ENCODE data around the gene GCG.

Gene GCG

GRCh38 chr2:162166174-162166573 lies 14.1 kb upstream of the GCG start:
- no peak overlapping the region for H3K27ac ChIP-seq
- no peaks in the 10 kb centered on the region for H3K9me3 ChIP-seq
- no peaks in the 10 kb centered on the region for H3K4me1 ChIP-seq (ENCODE audit: control insufficient read depth in 1 of 2, insufficient read depth in 1 of 2, low read depth in 1 of 2, low read length in 1 of 2)
- no peak overlapping the region for H3K4me3 ChIP-seq (ENCODE audit: low read depth in 1 of 2, low read length in 1 of 2)
- no peaks in the 10 kb centered on the region for H3K36me3 ChIP-seq
- TF ChIP-seq, protein P1, sequence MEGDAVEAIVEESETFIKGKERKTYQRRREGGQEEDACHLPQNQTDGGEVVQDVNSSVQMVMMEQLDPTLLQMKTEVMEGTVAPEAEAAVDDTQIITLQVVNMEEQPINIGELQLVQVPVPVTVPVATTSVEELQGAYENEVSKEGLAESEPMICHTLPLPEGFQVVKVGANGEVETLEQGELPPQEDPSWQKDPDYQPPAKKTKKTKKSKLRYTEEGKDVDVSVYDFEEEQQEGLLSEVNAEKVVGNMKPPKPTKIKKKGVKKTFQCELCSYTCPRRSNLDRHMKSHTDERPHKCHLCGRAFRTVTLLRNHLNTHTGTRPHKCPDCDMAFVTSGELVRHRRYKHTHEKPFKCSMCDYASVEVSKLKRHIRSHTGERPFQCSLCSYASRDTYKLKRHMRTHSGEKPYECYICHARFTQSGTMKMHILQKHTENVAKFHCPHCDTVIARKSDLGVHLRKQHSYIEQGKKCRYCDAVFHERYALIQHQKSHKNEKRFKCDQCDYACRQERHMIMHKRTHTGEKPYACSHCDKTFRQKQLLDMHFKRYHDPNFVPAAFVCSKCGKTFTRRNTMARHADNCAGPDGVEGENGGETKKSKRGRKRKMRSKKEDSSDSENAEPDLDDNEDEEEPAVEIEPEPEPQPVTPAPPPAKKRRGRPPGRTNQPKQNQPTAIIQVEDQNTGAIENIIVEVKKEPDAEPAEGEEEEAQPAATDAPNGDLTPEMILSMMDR (IDR thresholded peaks at IDR 0.05) = no peak
- peaks cover 4% of the 10 kb centered on the region for H3K27me3 ChIP-seq

GRCh38 chr2:162164802-162165201 lies 12.8 kb upstream of the GCG start:
- H3K9me3 ChIP-seq = no peaks in the 10 kb centered on the region
- no peaks in the 10 kb centered on the region for H3K4me1 ChIP-seq (ENCODE audit: control insufficient read depth in 1 of 2, insufficient read depth in 1 of 2, low read depth in 1 of 2, low read length in 1 of 2)
- no peaks in the 10 kb centered on the region for H3K27me3 ChIP-seq
- no peak overlapping the region for H3K4me3 ChIP-seq (ENCODE audit: low read depth in 1 of 2, low read length in 1 of 2)
- no peaks in the 10 kb centered on the region for H3K36me3 ChIP-seq
- no peak overlapping the region for H3K27ac ChIP-seq
- TF ChIP-seq, protein P1 (IDR thresholded peaks at IDR 0.05) = no peak

DNA sequence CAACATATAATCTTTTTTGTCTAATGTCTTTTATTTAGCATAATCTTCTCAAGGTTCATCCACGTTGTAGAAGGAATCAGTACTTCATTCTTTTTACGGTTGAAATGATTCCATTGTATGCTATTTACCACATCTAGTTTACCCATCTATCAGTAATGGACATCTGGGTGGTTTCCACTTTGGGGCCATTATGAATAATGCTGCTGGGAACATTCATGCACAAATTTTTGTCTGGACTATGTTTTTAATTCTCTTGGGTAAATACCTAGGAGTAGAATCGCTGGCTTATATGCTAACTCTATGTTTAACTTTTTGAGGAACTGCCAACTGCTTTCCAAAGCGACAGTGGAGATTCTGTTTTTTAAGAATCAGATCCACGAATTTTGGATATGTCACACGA lies 7.4 kb upstream of the GCG start:
- Histone ChIP-seq H3K27ac (no peak overlapping the region), H3K4me1 (ENCODE audit: control insufficient read depth in 1 of 2, insufficient read depth in 1 of 2, low read depth in 1 of 2, low read length in 1 of 2) (no peaks in the 10 kb centered on the region), H3K36me3 (no peaks in the 10 kb centered on the region), H3K9me3 (no peaks in the 10 kb centered on the region), H3K4me3 (ENCODE audit: low read depth in 1 of 2, low read length in 1 of 2) (no peak overlapping the region), H3K27me3 (no peaks in the 10 kb centered on the region)
- TF ChIP-seq, protein P1 (IDR thresholded peaks at IDR 0.05) = no peak

DNA sequence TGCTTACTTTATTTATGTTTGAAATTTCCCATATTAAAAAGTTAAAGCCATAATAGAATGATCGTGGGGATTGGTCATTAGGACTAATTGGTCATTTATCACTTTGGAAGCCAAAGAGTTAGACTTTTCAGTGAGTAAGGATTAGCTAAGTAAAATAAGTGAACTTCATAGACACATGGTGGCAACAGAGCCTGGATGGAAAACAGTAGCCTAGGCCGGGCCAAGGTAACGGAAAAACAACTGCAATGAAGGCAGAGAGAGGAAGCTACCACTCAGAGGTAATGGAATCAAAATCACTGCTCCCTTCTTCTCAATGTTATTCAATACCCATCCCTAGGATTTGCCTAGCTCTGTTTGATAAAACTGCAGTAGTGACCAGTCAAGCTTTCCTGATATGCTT lies 4.1 kb upstream of the GCG start:
- Histone ChIP-seq H3K4me1 (ENCODE audit: control insufficient read depth in 1 of 2, insufficient read depth in 1 of 2, low read depth in 1 of 2, low read length in 1 of 2) (no peaks in the 10 kb centered on the region), H3K27ac (no peak overlapping the region), H3K27me3 (no peaks in the 10 kb centered on the region), H3K4me3 (ENCODE audit: low read depth in 1 of 2, low read length in 1 of 2) (no peak overlapping the region), H3K36me3 (no peaks in the 10 kb centered on the region), H3K9me3 (no peaks in the 10 kb centered on the region)
- TF ChIP-seq, protein P1 (IDR thresholded peaks at IDR 0.05) = no peak

DNA sequence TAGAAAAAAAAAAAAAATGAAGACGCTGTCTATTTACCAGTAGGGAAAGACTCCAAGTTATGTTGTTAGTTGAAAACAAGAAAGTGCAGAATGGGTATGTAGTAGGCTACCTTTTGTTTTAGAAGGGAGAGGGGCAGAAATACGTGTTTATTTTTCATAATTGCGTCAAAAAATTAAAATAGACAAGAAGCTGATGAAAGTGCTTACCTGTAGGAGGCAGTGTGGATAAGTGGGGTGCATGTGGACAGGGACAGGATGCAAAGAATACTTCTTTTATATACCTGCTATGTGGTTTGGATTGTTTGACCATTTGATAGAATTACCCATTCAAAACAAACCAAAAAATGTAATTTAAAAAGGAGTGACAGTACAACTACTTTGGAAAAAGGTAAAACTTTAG lies 3.0 kb upstream of the GCG start:
- Histone ChIP-seq H3K4me3 (ENCODE audit: low read depth in 1 of 2, low read length in 1 of 2) (no peak overlapping the region), H3K36me3 (no peaks in the 10 kb centered on the region), H3K4me1 (ENCODE audit: control insufficient read depth in 1 of 2, insufficient read depth in 1 of 2, low read depth in 1 of 2, low read length in 1 of 2) (no peaks in the 10 kb centered on the region), H3K27ac (no peak overlapping the region), H3K9me3 (no peaks in the 10 kb centered on the region), H3K27me3 (no peaks in the 10 kb centered on the region)
- TF ChIP-seq, protein P1 (IDR thresholded peaks at IDR 0.05) = no peak

Measured in neutrophil (primary cell).